ENCODE measurements around the gene PEA15.

- TF ChIP-seq, protein P1, sequence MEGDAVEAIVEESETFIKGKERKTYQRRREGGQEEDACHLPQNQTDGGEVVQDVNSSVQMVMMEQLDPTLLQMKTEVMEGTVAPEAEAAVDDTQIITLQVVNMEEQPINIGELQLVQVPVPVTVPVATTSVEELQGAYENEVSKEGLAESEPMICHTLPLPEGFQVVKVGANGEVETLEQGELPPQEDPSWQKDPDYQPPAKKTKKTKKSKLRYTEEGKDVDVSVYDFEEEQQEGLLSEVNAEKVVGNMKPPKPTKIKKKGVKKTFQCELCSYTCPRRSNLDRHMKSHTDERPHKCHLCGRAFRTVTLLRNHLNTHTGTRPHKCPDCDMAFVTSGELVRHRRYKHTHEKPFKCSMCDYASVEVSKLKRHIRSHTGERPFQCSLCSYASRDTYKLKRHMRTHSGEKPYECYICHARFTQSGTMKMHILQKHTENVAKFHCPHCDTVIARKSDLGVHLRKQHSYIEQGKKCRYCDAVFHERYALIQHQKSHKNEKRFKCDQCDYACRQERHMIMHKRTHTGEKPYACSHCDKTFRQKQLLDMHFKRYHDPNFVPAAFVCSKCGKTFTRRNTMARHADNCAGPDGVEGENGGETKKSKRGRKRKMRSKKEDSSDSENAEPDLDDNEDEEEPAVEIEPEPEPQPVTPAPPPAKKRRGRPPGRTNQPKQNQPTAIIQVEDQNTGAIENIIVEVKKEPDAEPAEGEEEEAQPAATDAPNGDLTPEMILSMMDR (IDR thresholded peaks at IDR 0.05; ENCODE audit: low read depth, low read length), result no peak
- TF ChIP-seq POLR2A (IDR thresholded peaks at IDR 0.05; ENCODE audit: extremely low read depth, insufficient read length), result no peak
- TF ChIP-seq MYC (IDR thresholded peaks at IDR 0.05; ENCODE audit: low read depth, low read length), result no peak
Observed at GRCh38 chr1:160236806-160237205, 31.6 kb downstream of the PEA15 start.
